GDM1 (cell line): ENCODE data around the gene TRAK1.

ENCODE experiments used
- DNase-seq: peaks from one replicate; lab custom pipeline; 2025; lab: John Stamatoyannopoulos, UW

The TRAK1 gene

DNA sequence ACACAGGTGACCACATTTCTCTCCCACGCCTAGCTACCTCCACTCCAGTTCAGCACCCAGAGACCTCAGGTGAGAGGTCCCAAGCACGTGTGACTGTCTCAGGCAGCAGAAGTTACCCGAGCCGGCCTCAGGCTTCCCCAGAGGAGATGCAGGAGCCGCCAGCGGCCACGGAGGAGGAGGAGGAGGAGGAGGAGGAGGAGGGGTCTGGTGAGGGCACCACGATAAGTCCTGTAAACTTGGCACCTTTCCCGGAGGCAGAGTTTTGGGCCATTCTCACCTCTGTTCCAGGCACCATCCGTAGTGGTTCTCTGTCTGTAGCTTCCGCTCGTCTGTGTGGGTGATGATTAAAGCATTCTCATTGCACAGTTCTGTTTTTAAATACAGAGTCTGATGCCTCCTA lies 118.8 kb downstream of the TRAK1 start:
- DNase-seq = no peak

GRCh38 chr3:42210726-42211125 lies 119.6 kb downstream of the TRAK1 start:
- no peak for DNase-seq

- no peak for DNase-seq
Measured at GRCh38 chr3:42213417-42213816, 122.3 kb downstream of the TRAK1 start.

GRCh38 chr3:42214064-42214463 lies 122.9 kb downstream of the TRAK1 start:
- DNase-seq = no peak

DNA sequence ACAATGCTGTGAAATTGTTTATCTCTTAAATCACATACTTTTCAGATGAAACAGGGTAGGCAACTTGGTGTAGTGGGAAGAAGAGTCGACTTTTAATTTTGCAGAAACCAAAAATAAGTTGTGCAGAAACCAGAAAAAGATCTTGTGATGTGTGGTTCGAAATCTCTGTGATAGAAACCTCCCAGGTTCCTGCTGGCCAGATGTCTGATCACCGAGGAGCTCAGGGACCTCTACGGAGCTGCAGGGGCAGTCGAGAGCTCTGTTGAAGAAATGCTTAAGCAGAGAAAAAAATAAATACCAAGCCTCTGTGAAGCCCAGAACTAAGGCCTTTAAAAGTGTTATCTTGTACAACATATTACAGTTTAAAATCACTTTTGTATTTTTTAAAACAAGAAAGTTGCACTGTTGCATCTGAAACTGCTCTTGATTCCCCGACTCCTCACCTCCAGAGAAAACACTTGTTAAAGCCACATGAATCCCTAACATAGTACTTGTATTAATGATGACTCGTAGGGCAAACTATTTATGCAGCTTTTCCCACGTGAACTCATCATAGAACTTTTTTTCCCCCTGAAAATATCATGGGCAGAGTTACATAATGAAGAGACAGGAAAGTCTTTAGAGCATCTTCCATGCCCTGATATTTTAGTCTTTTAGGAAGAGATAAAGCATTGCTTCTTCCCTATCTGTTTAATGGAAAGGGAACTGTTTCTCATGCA lies 123.6 kb downstream of the TRAK1 start:
- DNase-seq = no peak

GRCh38 chr3:42216302-42216701 lies 125.1 kb downstream of the TRAK1 start:
- DNase-seq = no peak

GRCh38 chr3:42216931-42217333 lies 125.8 kb downstream of the TRAK1 start:
- no peak for DNase-seq

- no peak for DNase-seq
Measured at GRCh38 chr3:42220436-42221121, 129.4 kb downstream of the TRAK1 start.

- DNase-seq = no peak
Measured at GRCh38 chr3:42222942-42223693, 132.0 kb downstream of the TRAK1 start.

GRCh38 chr3:42224178-42224577 lies 133.0 kb downstream of the TRAK1 start:
- no peak for DNase-seq

- DNase-seq = no peak
Measured at GRCh38 chr3:42224658-42225421, 133.7 kb downstream of the TRAK1 start.

GRCh38 chr3:42225486-42226363 lies 134.6 kb downstream of the TRAK1 start:
- no peak for DNase-seq

- DNase-seq = no peak
Measured at GRCh38 chr3:42226470-42227425, 135.6 kb downstream of the TRAK1 start.

DNA sequence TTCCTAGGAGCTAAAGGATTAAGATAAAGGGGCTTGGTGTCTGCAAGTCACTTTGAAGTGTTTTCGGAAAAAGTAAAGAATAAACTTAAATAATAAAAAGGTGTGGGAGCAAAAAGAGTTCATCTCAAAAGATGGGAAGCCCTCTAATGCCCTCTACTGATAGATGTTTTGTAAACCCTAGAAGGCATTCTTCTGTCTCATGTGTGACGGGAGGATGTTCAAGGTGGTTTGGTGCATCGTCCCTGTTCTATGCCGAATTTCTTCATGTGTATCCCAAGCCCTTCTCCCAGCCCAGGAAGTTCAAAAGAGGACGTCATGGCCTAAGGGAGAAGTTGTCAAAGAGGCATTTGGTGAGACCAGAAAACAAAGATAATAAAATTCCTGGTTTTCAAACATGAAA lies 137.6 kb downstream of the TRAK1 start:
- DNase-seq = no peak

DNA sequence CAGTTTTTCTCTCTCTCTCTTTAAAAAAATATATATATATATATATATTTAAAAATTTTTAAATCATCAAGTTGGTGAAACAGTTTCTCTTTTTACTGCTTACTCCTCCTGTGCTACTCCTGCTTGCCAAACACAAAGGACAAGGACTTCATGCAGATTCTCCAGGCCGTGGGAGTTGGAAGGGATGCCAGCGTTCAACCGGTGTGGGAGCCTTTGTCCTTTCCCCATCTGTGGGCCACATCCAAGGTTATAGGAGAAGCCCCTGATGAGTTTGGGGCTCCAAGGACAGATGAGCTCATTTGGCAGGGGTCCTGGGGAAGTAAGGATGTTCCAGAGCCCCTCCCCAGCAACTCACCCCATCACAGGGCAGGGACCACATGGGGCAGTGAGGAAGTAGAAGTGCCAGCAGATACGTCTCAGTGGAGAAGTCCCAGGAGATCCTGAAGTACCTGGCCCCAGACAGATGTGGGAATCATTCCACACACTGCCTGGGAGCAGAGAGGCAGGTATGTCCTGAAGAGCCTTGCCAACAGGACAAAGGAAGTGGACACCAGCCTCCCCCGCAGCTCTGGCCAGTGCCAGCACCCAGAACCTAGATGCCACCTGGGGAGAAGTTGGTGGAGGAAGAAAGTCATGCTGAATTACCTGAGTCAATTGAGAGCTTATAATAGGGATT lies 138.2 kb downstream of the TRAK1 start:
- no peak for DNase-seq

GRCh38 chr3:42229942-42230688 lies 139.0 kb downstream of the TRAK1 start:
- DNase-seq = no peak

- no peak for DNase-seq
Measured at GRCh38 chr3:42230860-42231259, 139.7 kb downstream of the TRAK1 start.

GRCh38 chr3:42235532-42235931 lies 144.4 kb downstream of the TRAK1 start:
- no peak for DNase-seq

DNA sequence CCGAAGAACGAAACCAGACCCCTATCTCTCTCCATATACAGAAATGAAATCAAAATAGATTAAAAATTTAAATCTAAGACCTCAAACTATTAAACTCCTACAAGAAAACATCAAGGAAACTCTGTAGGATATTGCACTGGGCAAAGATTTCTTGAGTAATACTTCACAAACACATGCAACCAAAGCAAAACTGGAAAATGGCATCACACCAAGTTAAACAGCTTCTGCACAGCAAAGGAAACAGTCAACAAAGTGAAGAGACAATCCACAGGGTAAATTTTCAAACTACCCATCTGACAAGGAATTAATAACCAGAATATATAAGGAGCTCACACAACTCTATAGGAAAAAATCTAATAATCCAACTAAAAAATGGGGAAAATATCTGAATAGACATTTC lies 145.5 kb downstream of the TRAK1 start:
- DNase-seq = no peak
